ENCODE data around the gene LRRC74B. TPM values are rescaled to one million over a fixed set of nuclear protein-coding genes. Genes with fewer than 3 reads are reported as not detected.

LRRC74B gene
- total and polyA plus RNA-seq, 2 donors from 2014 or later = not detected

GRCh38 chr22:21012446-21013407 is 33.0 kb upstream of the LRRC74B start:
- Histone ChIP-seq H3K27me3 (ENCODE audit: control insufficient read depth, insufficient read depth, low read length) (no peaks in the 10 kb centered on the region), H3K36me3 (ENCODE audit: control insufficient read depth in 2 of 3, insufficient read depth in 3 of 3, low read length in 3 of 3) (no peaks in the 10 kb centered on the region), H3K27ac (ENCODE audit: low read depth in 2 of 2, low read length in 2 of 2) (no peak overlapping the region), H3K9me3 (ENCODE audit: control insufficient read depth in 2 of 3, insufficient read depth in 1 of 3, low read length in 3 of 3) (no peaks in the 10 kb centered on the region), H3K9ac (ENCODE audit: low read length in 3 of 3) (no peak overlapping the region), H3K4me3 (ENCODE audit: low read length in 3 of 3) (no peak overlapping the region), H3K4me1 (ENCODE audit: control insufficient read depth in 2 of 3, insufficient read depth in 2 of 3, low read depth in 1 of 3, low read length in 3 of 3) (peaks cover 0 to 11% (median 5%) of the 10 kb centered on the region in 3 donors)
- FAIRE-seq (no peak), DNase-seq (peak in 1 of 5 donors; percentile 54)
- intact Hi-C loops (cut with DNase I) = no loop called here
- TF ChIP-seq, protein P1, sequence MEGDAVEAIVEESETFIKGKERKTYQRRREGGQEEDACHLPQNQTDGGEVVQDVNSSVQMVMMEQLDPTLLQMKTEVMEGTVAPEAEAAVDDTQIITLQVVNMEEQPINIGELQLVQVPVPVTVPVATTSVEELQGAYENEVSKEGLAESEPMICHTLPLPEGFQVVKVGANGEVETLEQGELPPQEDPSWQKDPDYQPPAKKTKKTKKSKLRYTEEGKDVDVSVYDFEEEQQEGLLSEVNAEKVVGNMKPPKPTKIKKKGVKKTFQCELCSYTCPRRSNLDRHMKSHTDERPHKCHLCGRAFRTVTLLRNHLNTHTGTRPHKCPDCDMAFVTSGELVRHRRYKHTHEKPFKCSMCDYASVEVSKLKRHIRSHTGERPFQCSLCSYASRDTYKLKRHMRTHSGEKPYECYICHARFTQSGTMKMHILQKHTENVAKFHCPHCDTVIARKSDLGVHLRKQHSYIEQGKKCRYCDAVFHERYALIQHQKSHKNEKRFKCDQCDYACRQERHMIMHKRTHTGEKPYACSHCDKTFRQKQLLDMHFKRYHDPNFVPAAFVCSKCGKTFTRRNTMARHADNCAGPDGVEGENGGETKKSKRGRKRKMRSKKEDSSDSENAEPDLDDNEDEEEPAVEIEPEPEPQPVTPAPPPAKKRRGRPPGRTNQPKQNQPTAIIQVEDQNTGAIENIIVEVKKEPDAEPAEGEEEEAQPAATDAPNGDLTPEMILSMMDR (IDR thresholded peaks at IDR 0.05; ENCODE audit: borderline replicate concordance, extremely low read depth, insufficient read depth) = no peak

DNA sequence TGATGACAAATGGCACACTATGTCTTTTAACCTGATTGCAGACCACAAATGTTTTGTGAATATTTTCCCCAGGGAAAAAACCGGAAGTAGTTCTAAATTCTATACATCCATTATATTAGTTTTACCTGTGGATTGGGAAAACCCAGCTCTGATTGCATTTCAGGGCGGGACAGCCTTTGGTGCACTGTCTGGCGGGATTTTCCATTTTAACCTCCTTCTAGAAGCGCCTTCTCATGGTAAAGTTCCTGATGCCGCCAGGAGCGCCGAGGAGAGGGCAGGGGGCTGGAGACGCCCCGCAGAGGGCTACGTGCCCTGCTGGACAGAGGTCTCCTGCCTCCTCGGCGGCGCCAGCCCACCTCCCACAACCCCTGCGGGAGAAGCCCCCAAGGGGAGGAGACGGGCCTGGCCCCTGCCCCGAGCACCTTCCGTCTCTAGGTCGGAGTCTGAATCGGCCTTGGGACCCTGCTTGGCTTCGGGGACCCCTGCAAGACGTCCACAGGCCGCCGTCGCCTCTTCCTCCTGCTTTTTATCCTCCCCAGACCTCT is 32.0 kb upstream of the LRRC74B start:
- peaks cover 0 to 11% (median 5%) of the 10 kb centered on the region in 3 donors for H3K4me1 ChIP-seq (ENCODE audit: control insufficient read depth in 2 of 3, insufficient read depth in 2 of 3, low read depth in 1 of 3, low read length in 3 of 3)
- no peaks in the 10 kb centered on the region for H3K27me3 ChIP-seq (ENCODE audit: control insufficient read depth, insufficient read depth, low read length)
- DNase-seq (peak in 1 of 5 donors; percentile 47), FAIRE-seq (no peak)
- no peak overlapping the region for H3K27ac ChIP-seq (ENCODE audit: low read depth in 2 of 2, low read length in 2 of 2)
- H3K4me3 ChIP-seq (ENCODE audit: low read length in 3 of 3) = peak overlapping the region; percentile 38 to 44 (median 40)
- TF ChIP-seq, protein P1 (IDR thresholded peaks at IDR 0.05; ENCODE audit: borderline replicate concordance, extremely low read depth, insufficient read depth) = no peak
- intact Hi-C loops (cut with DNase I) = no loop called here
- no peaks in the 10 kb centered on the region for H3K36me3 ChIP-seq (ENCODE audit: control insufficient read depth in 2 of 3, insufficient read depth in 3 of 3, low read length in 3 of 3)
- H3K9me3 ChIP-seq (ENCODE audit: control insufficient read depth in 2 of 3, insufficient read depth in 1 of 3, low read length in 3 of 3) = no peaks in the 10 kb centered on the region
- H3K9ac ChIP-seq (ENCODE audit: low read length in 3 of 3) = no peak overlapping the region

DNA sequence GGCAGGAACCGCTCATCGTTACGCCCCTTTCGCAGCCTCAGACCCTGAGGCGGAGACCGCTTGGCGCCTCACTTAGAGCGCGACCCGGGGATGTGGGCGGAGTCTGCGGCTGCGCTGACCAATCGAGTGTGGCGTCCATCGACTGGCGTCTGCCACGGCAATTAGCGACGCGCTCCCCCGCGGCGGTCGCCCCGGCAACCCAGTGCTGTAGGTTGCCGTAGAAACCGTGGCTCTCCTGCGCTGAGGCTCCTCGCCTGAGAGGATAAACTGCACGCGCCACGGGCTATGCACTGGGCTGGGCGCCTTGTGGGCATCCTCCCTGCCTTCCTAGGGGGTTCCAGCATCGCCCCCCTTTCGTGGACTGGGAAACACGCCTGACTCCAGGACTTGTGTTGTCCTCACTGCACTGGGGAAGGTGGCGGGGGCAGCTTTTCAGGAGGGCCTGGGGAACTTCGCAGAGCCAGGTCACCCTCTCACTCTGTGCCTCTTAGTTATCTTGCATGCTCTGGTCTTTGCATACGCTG is 31.5 kb upstream of the LRRC74B start:
- Histone ChIP-seq H3K4me3 (ENCODE audit: low read length in 3 of 3) (peak overlapping the region; percentile 38 to 44 (median 40)), H3K9me3 (ENCODE audit: control insufficient read depth in 2 of 3, insufficient read depth in 1 of 3, low read length in 3 of 3) (no peaks in the 10 kb centered on the region)
- TF ChIP-seq, protein P1 (IDR thresholded peaks at IDR 0.05; ENCODE audit: borderline replicate concordance, extremely low read depth, insufficient read depth) = no peak

More for the DNA sequence above, 31.5 kb upstream of the LRRC74B start:
- FAIRE-seq = no peak
- intact Hi-C loops (cut with DNase I) = no loop called here
- H3K36me3 ChIP-seq (ENCODE audit: control insufficient read depth in 2 of 3, insufficient read depth in 3 of 3, low read length in 3 of 3) = no peaks in the 10 kb centered on the region
- H3K9ac ChIP-seq (ENCODE audit: low read length in 3 of 3) = no peak overlapping the region
- H3K27me3 ChIP-seq (ENCODE audit: control insufficient read depth, insufficient read depth, low read length) = no peaks in the 10 kb centered on the region
- DNase-seq = peak; percentile 96 to 98 (median 98)
- H3K27ac ChIP-seq (ENCODE audit: low read depth in 2 of 2, low read length in 2 of 2) = peak overlapping the region in 1 of 2 donors; percentile 32
- peaks cover 0 to 11% (median 5%) of the 10 kb centered on the region in 3 donors for H3K4me1 ChIP-seq (ENCODE audit: control insufficient read depth in 2 of 3, insufficient read depth in 2 of 3, low read depth in 1 of 3, low read length in 3 of 3)

Data from kidney (tissue), 14 donors.